T-helper 2 cell treated with Interferon-gamma antibody and Interleukin-4, amounts not matched to agents 5 μg/mL and 100 μg/mL, for 36 hours (primary cell): ENCODE data around the gene TMPRSS13.
"Not testable (repeated sequence)": the region's sequence is repeated elsewhere in the genome, so short reads cannot be mapped to it uniquely, and the experiment has no call there.

Experiments used
- DNase-seq: peaks from one replicate; pipeline ENCODE4 v3.0.0; 2021; ENCODE audit warnings: low spot score
- H3K27ac Mint-ChIP-seq: one replicate; pipeline ENCODE4 v1.8.0; 2021; ENCODE audit warnings: mild to moderate bottlenecking, mixed read lengths
- H3K27me3 Mint-ChIP-seq: one replicate; pipeline ENCODE4 v1.8.0; 2021; ENCODE audit warnings: low read depth, mixed read lengths
- H3K36me3 Mint-ChIP-seq: one replicate; pipeline ENCODE4 v1.8.0; 2021; ENCODE audit warnings: low read depth, mixed read lengths
- H3K4me1 Mint-ChIP-seq: one replicate; pipeline ENCODE4 v1.8.0; 2021; ENCODE audit warnings: low read depth, mixed read lengths
- H3K4me3 Mint-ChIP-seq: one replicate; pipeline ENCODE4 v1.8.0; 2022; ENCODE audit warnings: mild to moderate bottlenecking, moderate library complexity, mixed read lengths
- H3K9me3 Mint-ChIP-seq: one replicate; pipeline ENCODE4 v1.8.0; 2021; ENCODE audit warnings: mixed read lengths

Gene TMPRSS13

GRCh38 chr11:117962826-117963225, 33.6 kb upstream of the TMPRSS13 start:
- Mint-ChIP-seq H3K4me3 (no peak overlapping the region), H3K27ac (no peak overlapping the region), H3K36me3 (peaks cover 29% of the 10 kb centered on the region), H3K4me1 (peaks cover 34% of the 10 kb centered on the region), H3K9me3 (peaks cover 22% of the 10 kb centered on the region), H3K27me3 (no peaks in the 10 kb centered on the region)
- DNase-seq = no peak

GRCh38 chr11:117961896-117962295, 32.7 kb upstream of the TMPRSS13 start:
- Mint-ChIP-seq H3K4me1 (peaks cover 38% of the 10 kb centered on the region), H3K36me3 (peaks cover 38% of the 10 kb centered on the region), H3K4me3 (no peak overlapping the region), H3K27me3 (no peaks in the 10 kb centered on the region), H3K9me3 (peaks cover 31% of the 10 kb centered on the region), H3K27ac (no peak overlapping the region)
- DNase-seq = no peak

- Mint-ChIP-seq H3K9me3 (peaks cover 41% of the 10 kb centered on the region), H3K4me3 (peak overlapping the region; percentile 2), H3K36me3 (peaks cover 50% of the 10 kb centered on the region), H3K4me1 (peaks cover 46% of the 10 kb centered on the region), H3K27me3 (no peaks in the 10 kb centered on the region), H3K27ac (peak overlapping the region; percentile 42)
- no peak for DNase-seq
Observed at GRCh38 chr11:117960406-117960805, 31.2 kb upstream of the TMPRSS13 start.

GRCh38 chr11:117959438-117960149, 30.4 kb upstream of the TMPRSS13 start:
- Mint-ChIP-seq H3K27ac (peak overlapping the region; percentile 90), H3K9me3 (peaks cover 41% of the 10 kb centered on the region), H3K4me3 (peak overlapping the region; percentile 69), H3K27me3 (no peaks in the 10 kb centered on the region), H3K36me3 (peaks cover 50% of the 10 kb centered on the region), H3K4me1 (peaks cover 49% of the 10 kb centered on the region)
- DNase-seq = no peak

GRCh38 chr11:117958949-117959348, 29.7 kb upstream of the TMPRSS13 start:
- Mint-ChIP-seq H3K4me3 (peak overlapping the region; percentile 17), H3K4me1 (peaks cover 53% of the 10 kb centered on the region), H3K27ac (no peak overlapping the region), H3K9me3 (peaks cover 41% of the 10 kb centered on the region), H3K27me3 (no peaks in the 10 kb centered on the region), H3K36me3 (peaks cover 54% of the 10 kb centered on the region)
- DNase-seq = no peak

GRCh38 chr11:117953024-117953671, 23.9 kb upstream of the TMPRSS13 start:
- Mint-ChIP-seq H3K4me1 (peaks cover 78% of the 10 kb centered on the region), H3K36me3 (peaks cover 31% of the 10 kb centered on the region), H3K9me3 (peaks cover 22% of the 10 kb centered on the region), H3K27ac (peak overlapping the region; percentile 93), H3K27me3 (no peaks in the 10 kb centered on the region), H3K4me3 (peak overlapping the region; percentile 79)
- DNase-seq = no peak

GRCh38 chr11:117950993-117951961, 22.1 kb upstream of the TMPRSS13 start:
- Mint-ChIP-seq H3K9me3 (peaks cover 4% of the 10 kb centered on the region), H3K4me3 (peak overlapping the region; percentile 85), H3K36me3 (peaks cover 13% of the 10 kb centered on the region), H3K4me1 (peaks cover 82% of the 10 kb centered on the region), H3K27ac (peak overlapping the region; percentile 93), H3K27me3 (no peaks in the 10 kb centered on the region)
- DNase-seq = peak; percentile 48

GRCh38 chr11:117950301-117950700, 21.1 kb upstream of the TMPRSS13 start:
- H3K36me3 Mint-ChIP-seq = peaks cover 7% of the 10 kb centered on the region
- peak overlapping the region; percentile 93 for H3K27ac Mint-ChIP-seq
- peak; percentile 73 for DNase-seq
- H3K4me3 Mint-ChIP-seq = peak overlapping the region; percentile 85
- H3K9me3 Mint-ChIP-seq = no peaks in the 10 kb centered on the region
- peaks cover 86% of the 10 kb centered on the region for H3K4me1 Mint-ChIP-seq
- no peaks in the 10 kb centered on the region for H3K27me3 Mint-ChIP-seq

- no peak for DNase-seq
- H3K27ac Mint-ChIP-seq = peak overlapping the region; percentile 76
- H3K9me3 Mint-ChIP-seq = no peaks in the 10 kb centered on the region
- peaks cover 6% of the 10 kb centered on the region for H3K36me3 Mint-ChIP-seq
- H3K27me3 Mint-ChIP-seq = no peaks in the 10 kb centered on the region
- H3K4me3 Mint-ChIP-seq = peak overlapping the region; percentile 85
- peaks cover 93% of the 10 kb centered on the region for H3K4me1 Mint-ChIP-seq
Observed at GRCh38 chr11:117949062-117949461, 19.9 kb upstream of the TMPRSS13 start.

- not testable (repeated sequence) for DNase-seq, H3K27me3 Mint-ChIP-seq, H3K9me3 Mint-ChIP-seq, H3K36me3 Mint-ChIP-seq
- Mint-ChIP-seq H3K4me3 (peak overlapping the region; percentile 33), H3K4me1 (peaks cover 88% of the 10 kb centered on the region), H3K27ac (peak overlapping the region; percentile 55)
Observed at GRCh38 chr11:117948466-117948865, 19.3 kb upstream of the TMPRSS13 start.

GRCh38 chr11:117947751-117948150, 18.5 kb upstream of the TMPRSS13 start:
- Mint-ChIP-seq H3K4me1 (peaks cover 81% of the 10 kb centered on the region), H3K4me3 (peak overlapping the region; percentile 57), H3K27ac (peak overlapping the region; percentile 69)
- not testable (repeated sequence) for H3K9me3 Mint-ChIP-seq, DNase-seq, H3K36me3 Mint-ChIP-seq, H3K27me3 Mint-ChIP-seq

- Mint-ChIP-seq H3K36me3 (peaks cover 9% of the 10 kb centered on the region), H3K9me3 (peaks cover 7% of the 10 kb centered on the region), H3K27ac (peak overlapping the region; percentile 71), H3K4me3 (peak overlapping the region; percentile 54), H3K27me3 (no peaks in the 10 kb centered on the region), H3K4me1 (peaks cover 78% of the 10 kb centered on the region)
- DNase-seq = peak; percentile 79
Observed at GRCh38 chr11:117946842-117947526, 17.8 kb upstream of the TMPRSS13 start.

- Mint-ChIP-seq H3K9me3 (peaks cover 7% of the 10 kb centered on the region), H3K4me3 (no peak overlapping the region), H3K27ac (peak overlapping the region; percentile 27), H3K4me1 (peaks cover 72% of the 10 kb centered on the region), H3K36me3 (peaks cover 9% of the 10 kb centered on the region), H3K27me3 (no peaks in the 10 kb centered on the region)
- DNase-seq = no peak
Observed at GRCh38 chr11:117946156-117946841, 17.1 kb upstream of the TMPRSS13 start.
